Neuron (in vitro differentiated cells): ENCODE data around the gene TTLL12.

ENCODE experiments used
- H2AFZ ChIP-seq: one replicate; pipeline ENCODE4 v1.6.1; 2013; ENCODE audit warnings: low read depth, mild to moderate bottlenecking, inconsistent platforms, low read length, moderate library complexity
- H3K27me3 ChIP-seq: one replicate; pipeline ENCODE4 v1.6.1; 2013; ENCODE audit warnings: low read length; ENCODE audit not compliant: insufficient read depth
- H3K36me3 ChIP-seq: one replicate; pipeline ENCODE4 v1.6.1; 2013; ENCODE audit warnings: low read length; ENCODE audit not compliant: insufficient read depth
- H3K4me1 ChIP-seq: one replicate; pipeline ENCODE4 v1.6.1; 2013; ENCODE audit warnings: low read length; ENCODE audit not compliant: insufficient read depth
- H3K4me3 ChIP-seq: 2 replicates; pipeline ENCODE4 v1.5.1; 2013; ENCODE audit warnings: mild to moderate bottlenecking, low read length, moderate library complexity
- H3K9me3 ChIP-seq: one replicate; pipeline ENCODE4 v1.6.1; 2013; ENCODE audit warnings: low read length

TTLL12 gene

DNA sequence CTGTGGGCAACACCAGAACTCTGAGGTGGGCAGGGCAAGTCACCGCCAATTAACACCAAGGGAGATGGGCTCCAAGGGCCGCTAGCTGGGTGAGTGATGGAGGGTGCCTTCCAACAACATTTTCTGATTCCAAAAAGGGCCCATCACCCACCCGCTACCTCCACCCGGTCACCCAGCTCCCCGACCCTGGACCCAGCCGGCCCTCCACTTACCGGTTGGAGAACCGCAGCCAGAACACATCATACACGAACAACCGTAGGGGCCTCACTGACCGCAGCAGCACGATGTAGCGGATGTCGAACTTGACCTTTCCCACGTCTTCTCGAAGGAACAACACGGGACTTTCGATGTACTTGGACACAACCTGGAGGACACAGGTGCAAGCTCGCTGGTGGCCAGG, 14.7 kb downstream of the TTLL12 start:
- H3K4me1 ChIP-seq, result no peaks in the 10 kb centered on the region
- H3K27me3 ChIP-seq, result no peaks in the 10 kb centered on the region
- H3K9me3 ChIP-seq, result no peaks in the 10 kb centered on the region
- H3K4me3 ChIP-seq, result no peak overlapping the region
- H3K36me3 ChIP-seq, result peaks cover 78% of the 10 kb centered on the region
- no peak overlapping the region for H2AFZ ChIP-seq

GRCh38 chr22:43171607-43172006, 15.3 kb downstream of the TTLL12 start:
- no peaks in the 10 kb centered on the region for H3K4me1 ChIP-seq
- H3K36me3 ChIP-seq, result peaks cover 79% of the 10 kb centered on the region
- H3K27me3 ChIP-seq, result no peaks in the 10 kb centered on the region
- no peak overlapping the region for H3K4me3 ChIP-seq
- H2AFZ ChIP-seq, result no peak overlapping the region
- H3K9me3 ChIP-seq, result no peaks in the 10 kb centered on the region

DNA sequence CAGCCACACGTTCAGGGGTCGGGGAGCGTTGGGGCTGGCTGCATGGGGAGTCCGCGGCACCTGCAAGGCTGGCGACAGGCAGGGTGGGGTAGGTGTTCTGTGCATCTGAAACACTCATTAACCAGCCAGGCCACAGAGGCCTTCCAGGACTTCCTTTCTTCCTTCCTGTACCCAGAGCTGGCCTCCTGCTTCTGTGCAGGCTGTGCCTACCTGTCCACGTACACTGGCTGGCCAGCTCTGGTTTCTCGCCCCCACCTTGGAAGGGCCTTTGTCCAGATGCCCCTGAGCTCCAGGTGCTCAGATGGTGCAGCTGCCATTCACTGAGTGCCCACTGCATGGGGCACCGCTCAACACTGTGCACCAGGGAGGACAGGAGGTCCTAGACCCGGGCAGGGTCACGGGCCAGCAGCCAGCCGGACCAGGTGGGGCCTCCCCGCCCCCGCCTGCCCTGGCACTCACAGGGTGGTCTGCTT, 15.9 kb downstream of the TTLL12 start:
- H3K9me3 ChIP-seq, result no peaks in the 10 kb centered on the region
- H3K36me3 ChIP-seq, result peaks cover 75% of the 10 kb centered on the region
- H3K4me1 ChIP-seq, result no peaks in the 10 kb centered on the region
- no peak overlapping the region for H2AFZ ChIP-seq
- H3K27me3 ChIP-seq, result no peaks in the 10 kb centered on the region
- H3K4me3 ChIP-seq, result no peak overlapping the region

DNA sequence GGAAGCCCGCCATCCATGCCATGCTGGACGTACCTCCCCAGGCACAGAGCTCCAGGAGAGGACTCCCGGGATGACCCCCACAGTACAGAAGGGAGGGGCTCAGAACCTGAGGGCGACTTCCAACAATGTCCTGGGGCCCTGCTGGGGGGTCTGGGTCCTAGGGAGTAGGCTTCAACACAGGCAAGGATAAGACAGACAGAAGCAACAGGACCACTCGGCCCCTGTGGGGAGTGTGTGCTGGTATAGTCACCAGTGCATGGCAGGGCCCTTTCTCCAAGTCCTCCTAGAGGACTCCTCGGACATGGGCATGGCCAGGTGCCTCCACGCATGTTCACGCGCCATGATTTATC, 16.8 kb downstream of the TTLL12 start:
- no peak overlapping the region for H2AFZ ChIP-seq
- no peaks in the 10 kb centered on the region for H3K9me3 ChIP-seq
- no peaks in the 10 kb centered on the region for H3K4me1 ChIP-seq
- no peaks in the 10 kb centered on the region for H3K27me3 ChIP-seq
- H3K4me3 ChIP-seq, result no peak overlapping the region
- peaks cover 70% of the 10 kb centered on the region for H3K36me3 ChIP-seq

DNA sequence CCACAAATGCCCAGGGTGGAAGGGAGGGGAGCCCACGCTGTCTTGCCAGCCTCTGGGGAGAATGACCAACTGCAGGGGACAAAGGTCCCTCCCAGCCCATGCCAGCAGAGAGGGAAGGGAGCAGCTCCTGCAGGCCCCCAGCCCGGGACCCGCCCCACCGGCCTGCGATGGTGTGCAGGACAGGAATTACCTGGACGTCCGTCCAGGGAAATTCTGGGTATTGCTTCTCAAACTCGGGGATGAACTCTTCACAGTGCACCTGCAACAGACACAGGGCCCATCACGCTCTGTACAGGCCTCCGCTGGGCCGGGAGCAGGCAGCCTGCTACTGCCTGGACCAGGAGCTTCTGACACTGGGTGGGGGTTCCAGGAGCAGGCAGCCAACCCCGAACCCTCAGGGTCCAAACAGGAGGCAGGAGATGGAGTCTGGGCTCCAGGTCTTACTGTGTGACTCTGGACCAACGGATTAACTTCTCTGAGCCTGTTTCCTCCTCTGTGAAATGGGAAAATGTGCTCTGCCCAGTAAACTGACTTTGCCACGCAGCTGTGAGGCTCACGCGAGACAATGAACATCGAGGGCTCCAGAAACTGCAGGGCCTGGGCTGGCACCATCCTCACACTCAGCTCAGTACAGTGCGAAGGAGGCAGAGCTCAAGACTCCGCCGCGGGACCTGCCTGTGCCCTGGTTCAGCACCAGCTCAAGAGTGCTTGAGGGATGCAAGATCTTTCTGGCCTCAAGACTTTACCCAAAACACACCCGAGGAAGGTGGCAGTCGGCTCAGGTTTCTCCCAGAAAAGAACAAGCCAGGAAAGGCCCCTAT, 17.4 kb downstream of the TTLL12 start:
- Histone ChIP-seq H3K27me3 (no peaks in the 10 kb centered on the region), H2AFZ (no peak overlapping the region), H3K9me3 (no peaks in the 10 kb centered on the region), H3K4me1 (no peaks in the 10 kb centered on the region), H3K36me3 (peaks cover 65% of the 10 kb centered on the region), H3K4me3 (no peak overlapping the region)

- no peaks in the 10 kb centered on the region for H3K9me3 ChIP-seq
- peaks cover 57% of the 10 kb centered on the region for H3K36me3 ChIP-seq
- peaks cover 2% of the 10 kb centered on the region for H3K4me1 ChIP-seq
Measured at GRCh38 chr22:43168471-43169309, 18.2 kb downstream of the TTLL12 start.

GRCh38 chr22:43167001-43167589, 19.8 kb downstream of the TTLL12 start:
- H3K27me3 ChIP-seq, result no peaks in the 10 kb centered on the region
- no peaks in the 10 kb centered on the region for H3K9me3 ChIP-seq
- H3K36me3 ChIP-seq, result peaks cover 47% of the 10 kb centered on the region
- no peak overlapping the region for H2AFZ ChIP-seq
- no peak overlapping the region for H3K4me3 ChIP-seq
- H3K4me1 ChIP-seq, result peaks cover 4% of the 10 kb centered on the region

More at GRCh38 chr22:43168471-43169309, 18.2 kb downstream of the TTLL12 start:
- Histone ChIP-seq H2AFZ (no peak overlapping the region), H3K27me3 (no peaks in the 10 kb centered on the region), H3K4me3 (no peak overlapping the region)

DNA sequence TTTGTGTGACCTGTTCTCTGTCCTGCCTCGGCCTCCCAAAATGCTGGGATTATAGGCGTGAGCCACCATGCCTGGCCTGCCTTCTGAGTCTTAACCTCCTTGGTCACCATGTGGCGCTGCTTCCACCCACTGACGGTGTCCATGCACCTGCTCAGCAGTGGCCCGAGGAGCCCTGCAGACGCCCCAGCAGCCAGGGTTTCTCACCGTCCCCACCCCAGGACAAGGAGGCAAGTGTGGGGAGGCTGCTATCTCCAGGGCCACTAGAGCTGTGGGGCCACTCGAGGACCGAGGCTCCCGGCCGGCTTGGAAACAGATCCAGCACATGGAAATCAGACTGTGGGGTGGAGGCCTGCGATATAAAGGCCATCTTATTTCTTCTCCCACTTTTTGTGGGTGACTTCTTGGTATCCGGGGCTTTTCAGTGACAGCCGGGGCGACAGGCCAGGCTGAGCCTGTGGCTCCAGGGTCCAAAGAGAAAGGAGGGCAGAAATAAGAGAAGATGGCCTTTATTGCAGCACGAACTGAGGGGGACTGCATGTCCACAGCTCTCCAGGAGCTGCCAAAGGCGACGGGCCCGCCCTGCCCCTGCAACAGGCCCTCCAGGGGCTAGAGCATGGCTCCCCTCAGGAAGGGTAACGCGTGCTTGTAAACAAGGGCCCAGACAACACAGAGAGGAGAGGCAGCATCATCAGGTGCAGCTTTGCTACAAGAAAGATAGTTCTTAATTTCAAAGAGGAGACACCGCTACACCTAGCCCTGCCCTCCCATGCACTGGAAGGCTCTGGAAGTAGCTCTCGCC, 20.6 kb downstream of the TTLL12 start:
- H3K4me1 ChIP-seq, result peaks cover 4% of the 10 kb centered on the region
- no peaks in the 10 kb centered on the region for H3K27me3 ChIP-seq
- H3K4me3 ChIP-seq, result no peak overlapping the region
- peaks cover 39% of the 10 kb centered on the region for H3K36me3 ChIP-seq
- H3K9me3 ChIP-seq, result no peaks in the 10 kb centered on the region
- H2AFZ ChIP-seq, result no peak overlapping the region

DNA sequence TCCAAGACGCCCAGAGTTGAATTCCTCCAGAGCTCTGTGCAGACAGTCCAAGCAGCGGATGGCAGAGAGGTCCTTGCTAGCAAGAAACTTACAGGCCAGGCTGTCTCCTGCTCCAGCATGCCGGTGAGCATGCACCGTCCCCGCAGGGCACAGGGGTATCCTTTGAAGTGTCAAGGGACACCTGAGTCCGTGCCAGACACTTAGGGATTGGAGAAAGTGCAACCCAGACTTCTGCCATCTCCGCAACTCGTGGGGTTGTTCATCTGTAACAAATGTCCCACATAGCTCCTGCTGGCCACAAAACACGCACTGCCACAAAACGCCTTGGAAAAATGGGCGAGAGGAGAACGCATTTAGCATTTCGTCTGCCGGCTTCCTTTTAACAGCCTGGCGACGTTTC, 22.3 kb downstream of the TTLL12 start:
- no peak overlapping the region for H3K4me3 ChIP-seq
- H3K36me3 ChIP-seq, result peaks cover 25% of the 10 kb centered on the region
- H2AFZ ChIP-seq, result no peak overlapping the region

GRCh38 chr22:43163241-43163795, 23.6 kb downstream of the TTLL12 start:
- no peak overlapping the region for H3K4me3 ChIP-seq
- H3K36me3 ChIP-seq, result peaks cover 12% of the 10 kb centered on the region
- H3K4me1 ChIP-seq, result peaks cover 9% of the 10 kb centered on the region
- H3K9me3 ChIP-seq, result no peaks in the 10 kb centered on the region
- no peak overlapping the region for H2AFZ ChIP-seq
- no peaks in the 10 kb centered on the region for H3K27me3 ChIP-seq

More for the DNA sequence above, 22.3 kb downstream of the TTLL12 start:
- peaks cover 7% of the 10 kb centered on the region for H3K4me1 ChIP-seq
- no peaks in the 10 kb centered on the region for H3K9me3 ChIP-seq
- no peaks in the 10 kb centered on the region for H3K27me3 ChIP-seq

DNA sequence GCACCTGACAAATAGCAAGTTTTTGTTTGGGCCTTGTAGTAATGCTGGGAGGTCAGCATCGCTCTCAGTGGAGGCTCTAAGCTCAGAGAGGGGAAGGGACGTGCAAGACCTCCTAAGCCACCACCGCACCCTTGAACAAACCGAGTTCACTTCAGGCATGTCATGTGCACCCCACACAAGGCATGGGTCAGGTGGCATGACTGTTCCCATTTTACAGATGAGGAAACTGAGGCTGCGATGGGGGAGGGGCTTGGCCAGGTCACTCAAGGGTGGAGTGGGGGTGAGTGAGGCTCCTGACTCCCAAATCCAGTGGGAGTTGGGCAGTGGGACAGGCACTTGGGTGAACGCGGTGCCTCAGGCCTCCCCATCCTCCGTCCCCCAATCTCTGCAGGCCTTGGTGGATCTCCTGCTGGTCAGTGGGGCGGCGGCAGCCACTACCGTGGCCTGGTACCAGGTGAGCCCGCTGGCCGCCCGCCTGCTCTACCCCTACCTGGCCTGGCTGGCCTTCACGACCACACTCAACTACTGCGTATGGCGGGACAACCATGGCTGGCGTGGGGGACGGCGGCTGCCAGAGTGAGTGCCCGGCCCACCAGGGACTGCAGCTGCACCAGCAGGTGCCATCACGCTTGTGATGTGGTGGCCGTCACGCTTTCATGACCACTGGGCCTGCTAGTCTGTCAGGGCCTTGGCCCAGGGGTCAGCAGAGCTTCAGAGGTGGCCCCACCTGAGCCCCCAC, 24.4 kb downstream of the TTLL12 start:
- H3K9me3 ChIP-seq, result no peaks in the 10 kb centered on the region
- H3K4me3 ChIP-seq, result no peak overlapping the region
- no peak overlapping the region for H2AFZ ChIP-seq
- H3K36me3 ChIP-seq, result peaks cover 4% of the 10 kb centered on the region
- H3K27me3 ChIP-seq, result no peaks in the 10 kb centered on the region
- peaks cover 9% of the 10 kb centered on the region for H3K4me1 ChIP-seq
